HepG2 (cell line): Measurements from ENCODE around the gene CA14. TPM values are rescaled to one million over a fixed set of nuclear protein-coding genes. Genes with fewer than 3 reads are reported as not detected.

Experiments used
- ATAD3A ChIP-seq: sonication (generic); formaldehyde crosslinking; IDR thresholded peaks from 2 replicates; pipeline ENCODE4 v1.4.0; 2020; ENCODE audit warnings: missing genetic modification reagents
- HBP1 ChIP-seq: IDR thresholded peaks from 2 replicates; pipeline ENCODE4 v1.6.1; 2016; ENCODE audit warnings: low read depth, control low read depth
- HMGXB3 ChIP-seq: sonication (generic); formaldehyde crosslinking; IDR thresholded peaks from 2 replicates; pipeline ENCODE4 v1.4.0; 2020; ENCODE audit warnings: missing genetic modification reagents, borderline replicate concordance
- MAX ChIP-seq: IDR thresholded peaks from 2 replicates; pipeline ENCODE4 v1.6.1; 2012; ENCODE audit warnings: inconsistent platforms
- NR2F2 ChIP-seq: IDR thresholded peaks from 2 replicates; pipeline ENCODE4 v1.6.1; 2012; ENCODE audit warnings: low read depth, inconsistent platforms, borderline replicate concordance
- ZBTB49 ChIP-seq: sonication (generic); formaldehyde crosslinking; IDR thresholded peaks from 2 replicates; pipeline ENCODE4 v1.4.0; 2020; ENCODE audit warnings: missing genetic modification reagents, borderline replicate concordance
- ZFP41 ChIP-seq: sonication (generic); formaldehyde crosslinking; IDR thresholded peaks from 2 replicates; pipeline ENCODE4 v1.4.0; 2020; ENCODE audit warnings: mild to moderate bottlenecking, missing genetic modification reagents, borderline replicate concordance
- ZHX1 ChIP-seq: sonication (generic); formaldehyde crosslinking; IDR thresholded peaks from 2 replicates; pipeline ENCODE4 v1.8.1; 2022; ENCODE audit warnings: low read depth, mild to moderate bottlenecking, missing genetic modification reagents
- ZNF17 ChIP-seq: sonication (generic); formaldehyde crosslinking; IDR thresholded peaks from 2 replicates; pipeline ENCODE4 v1.5.0; 2020; ENCODE audit warnings: mild to moderate bottlenecking, missing genetic modification reagents
- ZNF263 ChIP-seq: sonication (generic); formaldehyde crosslinking; IDR thresholded peaks from 2 replicates; pipeline ENCODE4 v1.4.0; 2020; ENCODE audit warnings: missing genetic modification reagents
- ZNF549 ChIP-seq: sonication (generic); formaldehyde crosslinking; IDR thresholded peaks from 2 replicates; pipeline ENCODE4 v1.5.0; 2020; ENCODE audit warnings: missing genetic modification reagents
- ZNF691 ChIP-seq: sonication (generic); formaldehyde crosslinking; IDR thresholded peaks from 2 replicates; pipeline ENCODE4 v1.4.0; 2020; ENCODE audit warnings: missing genetic modification reagents, low read depth, mild to moderate bottlenecking, borderline replicate concordance
- ZSCAN22 ChIP-seq: sonication (generic); formaldehyde crosslinking; IDR thresholded peaks from 2 replicates; pipeline ENCODE4 v1.4.0; 2020; ENCODE audit warnings: mild to moderate bottlenecking, missing genetic modification reagents
- polyA plus RNA-seq, 8 experiments: library from polyadenylated mRNA; depleted of rRNA in 3 of 8; stranded (reverse) in 7 of 8; unstranded in 1 of 8; fragments of >200 nt; fragmentation: Illumina TruSeq in 4 of 8; extraction: Trizol in 4 of 8; gene quantifications; 2 replicates each; pipeline versions ENCODE4 v1.2.1 to v1.2.3, GENCODE V29; 2011 to 2016; ENCODE audit warnings: low read depth in 4 of 8, missing spikeins in 1 of 8, mixed read lengths in 1 of 8; ENCODE audit not compliant: insufficient read depth in 1 of 8
- total RNA-seq, 5 experiments: library from RNA; depleted of rRNA; stranded (reverse); fragments of >200 nt; fragmentation: Illumina TruSeq; extraction: Trizol; gene quantifications; 2 replicates each; pipeline ENCODE4 v1.2.3, GENCODE V29; 2016; ENCODE audit warnings: low read depth in 1 of 5
- TF ChIP-seq, protein P1 (sequence below): sonication (generic); formaldehyde crosslinking; IDR thresholded peaks from 2 replicates; pipeline ENCODE4 v1.5.0; 2020; ENCODE audit warnings: missing genetic modification reagents

The CA14 gene
- total and polyA plus RNA-seq, 2 of the 13 experiments (the other 11 are each of a cell fraction or from before 2014, with no cell fraction given): 2.4 to 8.5 TPM

DNA sequence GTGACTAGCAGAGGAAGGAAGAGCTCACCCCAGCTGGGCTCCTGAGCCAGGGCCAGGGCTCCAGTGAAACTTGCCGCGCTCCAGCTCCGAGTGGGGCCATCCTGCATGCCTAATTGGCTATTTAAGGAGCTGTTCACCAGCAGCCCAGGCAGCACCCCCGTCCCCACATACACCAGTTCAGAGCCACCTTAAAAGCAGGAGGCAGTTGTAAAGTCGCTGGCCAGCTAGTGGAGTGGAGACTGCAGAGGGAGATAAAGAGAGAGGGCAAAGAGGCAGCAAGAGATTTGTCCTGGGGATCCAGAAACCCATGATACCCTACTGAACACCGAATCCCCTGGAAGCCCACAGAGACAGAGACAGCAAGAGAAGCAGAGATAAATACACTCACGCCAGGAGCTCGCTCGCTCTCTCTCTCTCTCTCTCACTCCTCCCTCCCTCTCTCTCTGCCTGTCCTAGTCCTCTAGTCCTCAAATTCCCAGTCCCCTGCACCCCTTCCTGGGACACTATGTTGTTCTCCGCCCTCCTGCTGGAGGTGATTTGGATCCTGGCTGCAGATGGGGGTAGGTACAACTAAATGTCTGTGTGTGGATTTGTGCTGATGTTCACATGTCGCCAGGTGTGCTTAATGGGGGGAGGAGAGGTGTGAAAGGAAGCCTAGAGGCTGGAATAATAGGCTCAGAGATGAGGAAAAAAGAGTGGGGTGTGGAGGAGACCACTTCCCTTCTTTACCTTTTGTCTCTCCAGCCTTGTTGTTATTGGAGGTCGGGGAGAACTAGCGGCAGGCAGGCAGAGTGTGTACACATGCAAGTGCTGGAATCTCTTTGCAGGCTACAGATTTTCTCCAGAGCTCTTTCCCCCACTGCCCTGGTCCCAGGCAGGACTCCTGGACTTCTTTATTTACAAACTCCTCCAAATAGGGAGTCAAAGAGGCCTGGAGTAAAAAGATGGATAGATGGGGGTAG is at the start of gene CA14 (continued):
- TF ChIP-seq ZBTB49 (CRISPR knock-in tag) (no peak), NR2F2 (no peak), HBP1 (CRISPR knock-in tag) (no peak), ZNF17 (no peak), MAX (peak; percentile 4; the same call in 1 of the 2 replicates), ZSCAN22 (CRISPR knock-in tag) (0 out of 2 replicates have a peak, but pooled peaks have one; percentile 29), ZFP41 (CRISPR knock-in tag) (no peak), ZNF549 (CRISPR knock-in tag) (no peak), HMGXB3 (CRISPR knock-in tag) (no peak), ZNF691 (no peak), ZHX1 (CRISPR knock-in tag) (no peak), ATAD3A (CRISPR knock-in tag) (no peak), ZNF263 (CRISPR knock-in tag) (peak; percentile 61)
- TF ChIP-seq, protein P1, sequence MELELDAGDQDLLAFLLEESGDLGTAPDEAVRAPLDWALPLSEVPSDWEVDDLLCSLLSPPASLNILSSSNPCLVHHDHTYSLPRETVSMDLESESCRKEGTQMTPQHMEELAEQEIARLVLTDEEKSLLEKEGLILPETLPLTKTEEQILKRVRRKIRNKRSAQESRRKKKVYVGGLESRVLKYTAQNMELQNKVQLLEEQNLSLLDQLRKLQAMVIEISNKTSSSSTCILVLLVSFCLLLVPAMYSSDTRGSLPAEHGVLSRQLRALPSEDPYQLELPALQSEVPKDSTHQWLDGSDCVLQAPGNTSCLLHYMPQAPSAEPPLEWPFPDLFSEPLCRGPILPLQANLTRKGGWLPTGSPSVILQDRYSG (CRISPR knock-in tag): no peak
